NB4 (cell line): ENCODE data around the gene HMMR.

ENCODE experiments used
- CTCF ChIP-seq: IDR thresholded peaks from one replicate; pipeline ENCODE4 v1.5.1; 2012; ENCODE audit warnings: low read depth, low read length
- MAX ChIP-seq: IDR thresholded peaks from 2 replicates; pipeline ENCODE4 v1.6.1; 2011; ENCODE audit warnings: low read depth, low read length
- MYC ChIP-seq: IDR thresholded peaks from 2 replicates; pipeline ENCODE4 v1.6.1; 2011; ENCODE audit warnings: low read depth, low read length
- POLR2A ChIP-seq: IDR thresholded peaks from 2 replicates; pipeline ENCODE4 v1.6.1; 2011; ENCODE audit warnings: mild to moderate bottlenecking; ENCODE audit not compliant: insufficient read length; ENCODE audit errors: extremely low read depth

- no peak for TF ChIP-seq POLR2A
- no peak for TF ChIP-seq CTCF
- no peak for TF ChIP-seq MAX
- TF ChIP-seq MYC: no peak
Measured at GRCh38 chr5:163512526-163512925, 52.1 kb downstream of the HMMR start.
